Islet of Langerhans (tissue), 1 donor: ENCODE results near the gene SLC4A5.
"Not testable (repeated sequence)": the region's sequence is repeated elsewhere in the genome, so short reads cannot be mapped to it uniquely, and the experiment has no call there.

Source experiments
- FAIRE-seq: peaks from one replicate; lab custom pipeline; 2011; peaks lifted over from hg19 to GRCh38; lab: Jason Lieb, UNC

The SLC4A5 gene

GRCh38 chr2:74227646-74228045 lies 115.6 kb downstream of the SLC4A5 start:
- FAIRE-seq, result no peak

GRCh38 chr2:74226648-74227213 lies 116.5 kb downstream of the SLC4A5 start:
- FAIRE-seq, result no peak

GRCh38 chr2:74225698-74226459 lies 117.3 kb downstream of the SLC4A5 start:
- FAIRE-seq, result no peak

- no peak for FAIRE-seq
These were observed 119.1 kb downstream of the SLC4A5 start for GRCh38 chr2:74223941-74224770.

GRCh38 chr2:74222300-74222650 lies 120.9 kb downstream of the SLC4A5 start:
- FAIRE-seq, result no peak

- no peak for FAIRE-seq
These were observed 121.5 kb downstream of the SLC4A5 start for GRCh38 chr2:74221604-74222299.

- FAIRE-seq, result no peak
These were observed 122.1 kb downstream of the SLC4A5 start for GRCh38 chr2:74221091-74221490.

GRCh38 chr2:74219846-74220486 lies 123.2 kb downstream of the SLC4A5 start:
- no peak for FAIRE-seq

GRCh38 chr2:74216642-74217041 lies 126.6 kb downstream of the SLC4A5 start:
- no peak for FAIRE-seq

- not testable (repeated sequence) for FAIRE-seq
These were observed 127.4 kb downstream of the SLC4A5 start for GRCh38 chr2:74215771-74216170.

- FAIRE-seq, result no peak
These were observed 130.4 kb downstream of the SLC4A5 start for GRCh38 chr2:74212702-74213410.

- no peak for FAIRE-seq
These were observed 137.0 kb downstream of the SLC4A5 start for GRCh38 chr2:74206180-74206688.

GRCh38 chr2:74205596-74205995 lies 137.6 kb downstream of the SLC4A5 start:
- FAIRE-seq, result no peak

- FAIRE-seq, result no peak
These were observed 138.1 kb downstream of the SLC4A5 start for GRCh38 chr2:74205113-74205512.

- no peak for FAIRE-seq
These were observed 138.8 kb downstream of the SLC4A5 start for GRCh38 chr2:74204436-74204835.

GRCh38 chr2:74201596-74201995 lies 141.6 kb downstream of the SLC4A5 start:
- FAIRE-seq, result no peak

GRCh38 chr2:74201196-74201595 lies 142.0 kb downstream of the SLC4A5 start:
- FAIRE-seq, result no peak

- FAIRE-seq, result no peak
These were observed 143.3 kb downstream of the SLC4A5 start for GRCh38 chr2:74199871-74200305.

- FAIRE-seq, result no peak
These were observed 143.9 kb downstream of the SLC4A5 start for GRCh38 chr2:74199275-74199701.

GRCh38 chr2:74198461-74199274 lies 144.5 kb downstream of the SLC4A5 start, which contains the start of gene MTHFD2:
Gene MTHFD2 (plus strand): TSS chr2:74198615. CDS start chr2:74198642, 27 bp downstream.
- FAIRE-seq, result no peak
